ENCODE measurements around the gene ETS2.
A peak's percentile ranks its signal among the peaks of the same experiment; 100 is the strongest.
"Not testable (repeated sequence)": the region's sequence is repeated elsewhere in the genome, so short reads cannot be mapped to it uniquely, and the experiment has no call there.

The ETS2 gene

DNA sequence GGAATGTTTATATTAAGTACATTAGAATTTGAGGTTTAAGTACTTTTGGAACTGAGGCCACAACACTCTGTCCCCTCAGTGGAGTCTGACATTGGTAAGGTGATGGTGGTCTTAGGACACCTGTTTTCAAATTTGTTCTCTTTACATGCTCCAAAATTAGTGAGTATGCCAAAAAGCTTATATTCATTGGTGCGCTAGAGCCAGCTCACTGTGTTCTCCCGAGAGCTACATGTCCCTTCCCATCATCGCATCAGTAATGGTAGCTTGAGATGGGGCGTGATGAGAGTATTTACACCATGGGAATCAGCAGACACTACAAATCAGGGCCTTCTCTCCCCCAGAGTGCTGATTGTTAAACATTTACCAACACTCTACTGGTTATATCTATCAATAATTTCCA lies 19.5 kb downstream of the ETS2 start:
- no peak overlapping the region for H3K4me3 ChIP-seq (ENCODE audit: severe bottlenecking)
- H3K9me3 ChIP-seq (ENCODE audit: severe bottlenecking) = no peaks in the 10 kb centered on the region
- DNase-seq (ENCODE audit: low spot score) (no peak), ATAC-seq (ENCODE audit: low read depth) (peak; percentile 26; the same call in 2 of the 3 replicates)
- H3K4me1 ChIP-seq (ENCODE audit: insufficient read depth, poor library complexity, severe bottlenecking) = peaks cover 5% of the 10 kb centered on the region
- H3K27me3 ChIP-seq (ENCODE audit: insufficient read depth, poor library complexity, severe bottlenecking) = no peaks in the 10 kb centered on the region
- peaks cover 48% of the 10 kb centered on the region for H3K36me3 ChIP-seq (ENCODE audit: low read depth)
- TF ChIP-seq, protein P1, sequence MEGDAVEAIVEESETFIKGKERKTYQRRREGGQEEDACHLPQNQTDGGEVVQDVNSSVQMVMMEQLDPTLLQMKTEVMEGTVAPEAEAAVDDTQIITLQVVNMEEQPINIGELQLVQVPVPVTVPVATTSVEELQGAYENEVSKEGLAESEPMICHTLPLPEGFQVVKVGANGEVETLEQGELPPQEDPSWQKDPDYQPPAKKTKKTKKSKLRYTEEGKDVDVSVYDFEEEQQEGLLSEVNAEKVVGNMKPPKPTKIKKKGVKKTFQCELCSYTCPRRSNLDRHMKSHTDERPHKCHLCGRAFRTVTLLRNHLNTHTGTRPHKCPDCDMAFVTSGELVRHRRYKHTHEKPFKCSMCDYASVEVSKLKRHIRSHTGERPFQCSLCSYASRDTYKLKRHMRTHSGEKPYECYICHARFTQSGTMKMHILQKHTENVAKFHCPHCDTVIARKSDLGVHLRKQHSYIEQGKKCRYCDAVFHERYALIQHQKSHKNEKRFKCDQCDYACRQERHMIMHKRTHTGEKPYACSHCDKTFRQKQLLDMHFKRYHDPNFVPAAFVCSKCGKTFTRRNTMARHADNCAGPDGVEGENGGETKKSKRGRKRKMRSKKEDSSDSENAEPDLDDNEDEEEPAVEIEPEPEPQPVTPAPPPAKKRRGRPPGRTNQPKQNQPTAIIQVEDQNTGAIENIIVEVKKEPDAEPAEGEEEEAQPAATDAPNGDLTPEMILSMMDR (IDR thresholded peaks at IDR 0.05; ENCODE audit: poor library complexity, severe bottlenecking) = no peak
- peak overlapping the region; percentile 20 for H3K27ac ChIP-seq (ENCODE audit: poor library complexity, severe bottlenecking)

- Histone ChIP-seq H3K9me3 (ENCODE audit: severe bottlenecking) (no peaks in the 10 kb centered on the region), H3K27ac (ENCODE audit: poor library complexity, severe bottlenecking) (peak overlapping the region; percentile 20), H3K4me1 (ENCODE audit: insufficient read depth, poor library complexity, severe bottlenecking) (peaks cover 5% of the 10 kb centered on the region), H3K4me3 (ENCODE audit: severe bottlenecking) (no peak overlapping the region), H3K36me3 (ENCODE audit: low read depth) (peaks cover 41% of the 10 kb centered on the region), H3K27me3 (ENCODE audit: insufficient read depth, poor library complexity, severe bottlenecking) (no peaks in the 10 kb centered on the region)
- TF ChIP-seq, protein P1 (IDR thresholded peaks at IDR 0.05; ENCODE audit: poor library complexity, severe bottlenecking) = no peak
- DNase-seq (ENCODE audit: low spot score) = no peak
- peak; percentile 20; the same call in 2 of the 3 replicates for ATAC-seq (ENCODE audit: low read depth)
These were observed 20.2 kb downstream of the ETS2 start for GRCh38 chr21:38825921-38826320.

- H3K27ac ChIP-seq (ENCODE audit: poor library complexity, severe bottlenecking); H3K4me3 ChIP-seq (ENCODE audit: severe bottlenecking); H3K27me3 ChIP-seq (ENCODE audit: insufficient read depth, poor library complexity, severe bottlenecking); ATAC-seq (ENCODE audit: low read depth); H3K9me3 ChIP-seq (ENCODE audit: severe bottlenecking); DNase-seq (ENCODE audit: low spot score): not testable (repeated sequence)
- H3K4me1 ChIP-seq (ENCODE audit: insufficient read depth, poor library complexity, severe bottlenecking) = peaks cover 15% of the 10 kb centered on the region
- H3K36me3 ChIP-seq (ENCODE audit: low read depth) = peaks cover 19% of the 10 kb centered on the region
These were observed 22.4 kb downstream of the ETS2 start for GRCh38 chr21:38828111-38828510.

GRCh38 chr21:38830671-38831525 lies 25.2 kb downstream of the ETS2 start:
- H3K4me1 ChIP-seq (ENCODE audit: insufficient read depth, poor library complexity, severe bottlenecking) = peaks cover 14% of the 10 kb centered on the region
- no peak overlapping the region for H3K4me3 ChIP-seq (ENCODE audit: severe bottlenecking)
- TF ChIP-seq, protein P1 (IDR thresholded peaks at IDR 0.05; ENCODE audit: poor library complexity, severe bottlenecking) = no peak
- DNase-seq (ENCODE audit: low spot score) (no peak), ATAC-seq (ENCODE audit: low read depth) (no peak)
- peak overlapping the region; percentile 66 for H3K27ac ChIP-seq (ENCODE audit: poor library complexity, severe bottlenecking)
- no peaks in the 10 kb centered on the region for H3K9me3 ChIP-seq (ENCODE audit: severe bottlenecking)
- H3K36me3 ChIP-seq (ENCODE audit: low read depth) = no peaks in the 10 kb centered on the region
- no peaks in the 10 kb centered on the region for H3K27me3 ChIP-seq (ENCODE audit: insufficient read depth, poor library complexity, severe bottlenecking)

DNA sequence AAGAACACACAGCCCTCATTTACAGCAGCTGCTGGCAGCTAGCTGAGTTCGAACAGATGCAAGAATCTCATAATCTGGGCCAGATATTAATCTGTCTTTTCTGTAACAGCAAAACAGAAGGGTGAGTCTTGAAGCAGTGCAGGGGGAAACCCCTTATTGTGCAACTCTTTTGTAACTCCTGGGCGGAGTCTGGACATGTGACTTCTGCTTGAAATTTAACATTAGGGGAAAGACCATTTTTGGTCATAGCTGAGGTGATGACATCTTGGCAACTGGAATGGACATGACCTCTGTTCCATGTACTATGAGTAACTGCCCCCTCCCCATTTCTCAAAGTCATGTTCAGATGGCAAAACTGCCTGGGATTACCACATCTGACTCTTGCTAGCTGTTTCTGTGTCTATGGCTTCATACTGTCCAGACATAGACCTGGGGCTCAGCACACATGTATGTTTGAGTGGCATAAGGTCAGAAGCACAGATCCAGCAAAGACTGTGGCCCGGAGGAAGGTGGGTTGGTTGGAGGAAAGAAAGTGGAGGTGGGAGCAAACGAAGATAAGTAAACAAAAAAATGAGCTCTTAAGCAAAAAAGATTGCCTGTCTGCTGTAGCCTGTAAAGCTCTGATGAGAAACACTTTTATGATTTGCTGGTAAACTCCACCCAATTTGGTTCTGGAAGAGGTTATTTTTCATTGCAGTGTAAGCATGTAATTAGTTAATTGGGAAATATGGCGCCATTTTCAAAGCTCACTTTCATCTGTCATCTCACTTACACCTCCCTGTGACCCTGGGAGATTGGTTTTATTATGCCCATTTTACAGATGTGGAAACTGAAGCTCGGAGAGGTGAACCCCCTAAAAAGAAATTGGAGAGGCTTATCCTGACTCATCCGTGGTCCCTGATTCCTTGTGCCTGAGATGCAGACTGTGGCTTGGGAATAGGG lies 26.1 kb downstream of the ETS2 start:
- H3K36me3 ChIP-seq (ENCODE audit: low read depth) = no peaks in the 10 kb centered on the region
- no peaks in the 10 kb centered on the region for H3K9me3 ChIP-seq (ENCODE audit: severe bottlenecking)
- peak overlapping the region; percentile 66 for H3K27ac ChIP-seq (ENCODE audit: poor library complexity, severe bottlenecking)
- TF ChIP-seq, protein P1 (IDR thresholded peaks at IDR 0.05; ENCODE audit: poor library complexity, severe bottlenecking) = no peak
- H3K4me1 ChIP-seq (ENCODE audit: insufficient read depth, poor library complexity, severe bottlenecking) = peaks cover 11% of the 10 kb centered on the region
- peak; percentile 91 for ATAC-seq (ENCODE audit: low read depth)
- H3K4me3 ChIP-seq (ENCODE audit: severe bottlenecking) = no peak overlapping the region
- no peak for DNase-seq (ENCODE audit: low spot score)
- H3K27me3 ChIP-seq (ENCODE audit: insufficient read depth, poor library complexity, severe bottlenecking) = no peaks in the 10 kb centered on the region
